Subcutaneous preadipocyte (primary cell): ENCODE data around the gene CNTRL. TPM values are rescaled to one million over a fixed set of nuclear protein-coding genes. Genes with fewer than 3 reads are reported as not detected.

ENCODE experiments used
- small RNA-seq: library from RNA; depleted of rRNA; stranded (forward); fragments of <200 nt; gene quantifications from one replicate; pipeline ENCODE3, GENCODE V24; 2012
- total RNA-seq: library from RNA; depleted of rRNA; stranded (reverse); fragments of >200 nt; gene quantifications from 2 replicates; pipeline ENCODE4 v1.2.3, GENCODE V29; 2012

CNTRL gene
- total RNA-seq = 7.0 and 13.7 TPM in 2 replicates

GRCh38 chr9:121074370-121075250 lies at the start of gene CNTRL:
CNTRL (plus strand) TSS chr9:121074955; CDS start chr9:121088327, 13,372 bp downstream.

GRCh38 chr9:121050128-121050988 lies 24.4 kb upstream of the CNTRL start, which contains the start of gene C5:
C5 (minus strand) TSS chr9:121050275; CDS start chr9:121050246, 29 bp downstream.

GRCh38 chr9:121201738-121202533 lies 127.2 kb downstream of the CNTRL start, which contains the start of gene RAB14:
RAB14 (minus strand) TSS chr9:121201869; CDS start chr9:121193412, 8,457 bp downstream.

Small RNAs within 50 kb of the gene (small RNA-seq; reads per million reads assigned to genes)
- gene RN7SL181P = 0.08 reads per million

Other genes with a start within 250 kb of the CNTRL start
- 33.4 and 36.8 TPM in 2 replicates for gene PSMD5, start 232.0 kb upstream of the CNTRL start, total RNA-seq
- gene PHF19, start 197.8 kb upstream of the CNTRL start, total RNA-seq = 45.6 and 54.0 TPM in 2 replicates
- 2.2 and 2.9 TPM in 2 replicates for gene TRAF1, start 148.2 kb upstream of the CNTRL start, total RNA-seq
- gene C5, start 24.7 kb upstream of the CNTRL start, total RNA-seq = 4.4 and 5.1 TPM in 2 replicates
- gene RAB14, start 126.9 kb downstream of the CNTRL start, total RNA-seq = 25.4 and 28.0 TPM in 2 replicates
- 186 and 208 TPM in 2 replicates for gene GSN, start 193.2 kb downstream of the CNTRL start, total RNA-seq